ENCODE data around the gene NAE1. TPM values are rescaled to one million over a fixed set of nuclear protein-coding genes. Genes with fewer than 3 reads are reported as not detected.

The NAE1 gene
- total and polyA plus RNA-seq, 8 donors, result 4.5 to 72.1 (median 28.8) TPM

DNA sequence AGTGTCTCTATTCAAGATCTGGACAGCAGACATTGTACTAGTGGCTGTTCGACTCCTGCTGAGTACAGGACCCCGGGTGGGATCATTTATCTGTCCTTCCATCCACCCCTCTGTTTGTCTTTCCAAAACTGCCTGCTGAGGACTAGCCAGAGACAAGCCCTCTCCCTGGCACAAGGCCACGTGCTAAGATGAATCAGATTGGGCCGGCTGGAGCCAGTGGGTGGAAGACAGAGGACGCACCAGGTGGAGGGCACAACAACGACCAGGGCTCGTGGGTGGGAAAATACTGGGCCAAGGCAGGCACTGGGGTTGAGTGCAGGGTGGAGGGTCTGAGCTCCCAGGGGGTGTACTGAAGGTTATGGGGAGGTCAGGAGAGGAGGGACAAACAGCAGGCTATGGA, 12.0 kb upstream of the NAE1 start:
- Histone ChIP-seq H3K4me1 (peaks cover 14 to 20% (median 16%) of the 10 kb centered on the region in 4 donors), H3K36me3 (no peaks in the 10 kb centered on the region), H3K27ac (no peak overlapping the region), H3K4me3 (no peak overlapping the region), H3K27me3 (peaks cover 5 to 51% (median 36%) of the 10 kb centered on the region in 3 donors), H3K9me3 (no peaks in the 10 kb centered on the region)
- DNase-seq, result peak in 1 of 2 donors; percentile 25
- intact Hi-C loops (cut with DNase I; ENCODE audit: low total_unique reads), result no loop called here
- 59 to 68% (median 64%) methylated on average over 7 of the region's 7 CpGs for WGBS, 5 donors
- TF ChIP-seq, protein P1, sequence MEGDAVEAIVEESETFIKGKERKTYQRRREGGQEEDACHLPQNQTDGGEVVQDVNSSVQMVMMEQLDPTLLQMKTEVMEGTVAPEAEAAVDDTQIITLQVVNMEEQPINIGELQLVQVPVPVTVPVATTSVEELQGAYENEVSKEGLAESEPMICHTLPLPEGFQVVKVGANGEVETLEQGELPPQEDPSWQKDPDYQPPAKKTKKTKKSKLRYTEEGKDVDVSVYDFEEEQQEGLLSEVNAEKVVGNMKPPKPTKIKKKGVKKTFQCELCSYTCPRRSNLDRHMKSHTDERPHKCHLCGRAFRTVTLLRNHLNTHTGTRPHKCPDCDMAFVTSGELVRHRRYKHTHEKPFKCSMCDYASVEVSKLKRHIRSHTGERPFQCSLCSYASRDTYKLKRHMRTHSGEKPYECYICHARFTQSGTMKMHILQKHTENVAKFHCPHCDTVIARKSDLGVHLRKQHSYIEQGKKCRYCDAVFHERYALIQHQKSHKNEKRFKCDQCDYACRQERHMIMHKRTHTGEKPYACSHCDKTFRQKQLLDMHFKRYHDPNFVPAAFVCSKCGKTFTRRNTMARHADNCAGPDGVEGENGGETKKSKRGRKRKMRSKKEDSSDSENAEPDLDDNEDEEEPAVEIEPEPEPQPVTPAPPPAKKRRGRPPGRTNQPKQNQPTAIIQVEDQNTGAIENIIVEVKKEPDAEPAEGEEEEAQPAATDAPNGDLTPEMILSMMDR (IDR thresholded peaks at IDR 0.05), result no peak
- TF ChIP-seq POLR2A (IDR thresholded peaks at IDR 0.05) (no peak), EP300 (IDR thresholded peaks at IDR 0.05) (no peak), POLR2AphosphoS5 (IDR thresholded peaks at IDR 0.05) (no peak)

DNA sequence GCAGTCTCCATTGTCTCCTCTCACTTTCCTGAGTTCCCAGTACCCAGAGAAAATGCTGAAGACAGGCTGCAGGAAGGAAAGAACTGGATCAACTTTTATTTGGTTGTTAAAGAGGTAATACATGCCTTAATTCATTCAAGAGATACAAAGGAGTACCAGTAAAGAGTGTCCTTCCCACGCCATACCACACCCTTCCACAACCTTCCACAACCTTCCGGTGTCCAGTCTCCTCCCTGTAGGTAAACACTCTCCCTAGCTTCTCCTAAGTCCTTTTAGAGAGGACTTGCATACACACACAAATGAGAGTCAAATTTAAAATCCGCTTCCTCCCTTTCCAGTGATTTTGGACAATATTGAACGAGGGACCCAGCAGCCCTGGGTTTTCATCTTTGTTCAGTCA, 10.6 kb upstream of the NAE1 start:
- no peak for TF ChIP-seq POLR2AphosphoS5 (IDR thresholded peaks at IDR 0.05)
- H3K4me3 ChIP-seq, result no peak overlapping the region
- WGBS, 5 donors, result 70 to 90% (median 82%) methylated on average over 4 of the region's 4 CpGs
- H3K9me3 ChIP-seq, result no peaks in the 10 kb centered on the region
- peaks cover 14 to 20% (median 16%) of the 10 kb centered on the region in 4 donors for H3K4me1 ChIP-seq
- H3K27me3 ChIP-seq, result peaks cover 5 to 37% (median 24%) of the 10 kb centered on the region in 3 donors
- peak in 1 of 2 donors; percentile 0 for DNase-seq
- H3K36me3 ChIP-seq, result no peaks in the 10 kb centered on the region
- intact Hi-C loops (cut with DNase I; ENCODE audit: low total_unique reads), result no loop called here
- no peak overlapping the region for H3K27ac ChIP-seq

DNA sequence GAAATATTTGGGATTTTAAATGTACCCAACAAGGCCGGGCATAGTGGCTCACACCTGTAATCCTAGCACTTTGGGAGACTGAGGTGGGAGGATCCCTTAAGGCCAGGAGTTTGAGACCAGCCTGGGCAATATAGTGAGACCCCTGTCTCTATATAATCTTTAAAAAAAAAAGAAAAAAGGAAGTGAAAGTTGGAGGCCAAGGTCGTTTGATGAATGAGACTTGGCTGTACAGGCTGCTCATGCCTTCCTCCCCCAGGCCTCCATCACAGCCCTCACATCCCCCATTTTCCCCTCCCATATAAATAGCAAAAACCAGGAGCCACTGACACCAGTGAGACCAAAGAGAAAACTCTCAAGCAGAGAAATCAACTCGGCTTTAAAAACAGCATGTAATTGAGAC, 10.1 kb upstream of the NAE1 start:
- 50 to 62% (median 55%) methylated on average over 3 of the region's 3 CpGs for WGBS, 5 donors
- H3K36me3 ChIP-seq, result no peaks in the 10 kb centered on the region

DNA sequence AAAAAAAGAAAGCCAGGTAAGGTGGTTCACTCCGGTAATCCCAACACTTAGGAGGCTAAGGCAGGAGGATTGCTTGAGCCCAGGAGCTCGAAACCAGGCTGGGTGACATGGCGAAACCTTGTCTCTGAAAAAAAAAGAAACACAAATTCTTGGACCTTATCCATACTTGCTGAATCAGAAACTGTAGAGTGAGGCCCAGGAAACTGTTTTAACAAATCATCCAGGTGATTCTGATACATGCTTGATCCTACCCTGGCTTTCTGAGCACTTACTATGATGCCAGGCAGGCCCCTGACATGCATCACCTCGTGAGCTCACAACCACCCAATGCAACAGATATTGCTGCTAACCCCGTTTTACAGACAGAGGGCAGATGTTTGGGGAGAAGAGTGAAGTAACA, 4.0 kb upstream of the NAE1 start:
- 76 to 88% (median 81%) methylated on average over 5 of the region's 5 CpGs for WGBS, 5 donors

More for the DNA sequence above, 10.1 kb upstream of the NAE1 start:
- Histone ChIP-seq H3K4me3 (no peak overlapping the region), H3K9me3 (no peaks in the 10 kb centered on the region), H3K27me3 (peaks cover 5 to 32% (median 22%) of the 10 kb centered on the region in 3 donors), H3K27ac (no peak overlapping the region), H3K4me1 (peaks cover 14 to 20% (median 16%) of the 10 kb centered on the region in 4 donors)
- TF ChIP-seq POLR2A (IDR thresholded peaks at IDR 0.05) (no peak), EP300 (IDR thresholded peaks at IDR 0.05) (no peak), POLR2AphosphoS5 (IDR thresholded peaks at IDR 0.05) (no peak)
- TF ChIP-seq, protein P1 (IDR thresholded peaks at IDR 0.05), result no peak
- DNase-seq, result peak in 1 of 2 donors; percentile 1
- intact Hi-C loops (cut with DNase I; ENCODE audit: low total_unique reads), result no loop called here

More for the DNA sequence above, 4.0 kb upstream of the NAE1 start:
- Histone ChIP-seq H3K36me3 (no peaks in the 10 kb centered on the region), H3K9me3 (no peaks in the 10 kb centered on the region), H3K4me3 (no peak overlapping the region), H3K4me1 (peaks cover 5 to 9% (median 6%) of the 10 kb centered on the region in 4 donors), H3K27me3 (no peaks in the 10 kb centered on the region), H3K27ac (no peak overlapping the region)
- intact Hi-C loops (cut with DNase I; ENCODE audit: low total_unique reads), result no loop called here
- no peak for TF ChIP-seq EP300 (IDR thresholded peaks at IDR 0.05)
- TF ChIP-seq POLR2A (IDR thresholded peaks at IDR 0.05), result no peak
- TF ChIP-seq, protein P1 (IDR thresholded peaks at IDR 0.05), result no peak
- no peak for TF ChIP-seq POLR2AphosphoS5 (IDR thresholded peaks at IDR 0.05)
- DNase-seq, result no peak
